ENCODE data around the gene SEMA3C.

GRCh38 chr7:80699045-80699638 lies 219.7 kb downstream of the SEMA3C start:
- TF ChIP-seq POLR2A (IDR thresholded peaks at IDR 0.05; ENCODE audit: low read depth, low read length) (no peak), POLR2AphosphoS5 (IDR thresholded peaks at IDR 0.05; ENCODE audit: low read depth, low read length) (no peak), SPI1 (IDR thresholded peaks at IDR 0.05; ENCODE audit: low read depth, low read length) (no peak), TAF1 (IDR thresholded peaks at IDR 0.05; ENCODE audit: low read depth, low read length) (no peak)
